Neural crest cell (in vitro differentiated cells): ENCODE results near the gene OR51G2. TPM values are rescaled to one million over a fixed set of nuclear protein-coding genes. Genes with fewer than 3 reads are reported as not detected.
"Not testable (repeated sequence)": the region's sequence is repeated elsewhere in the genome, so short reads cannot be mapped to it uniquely, and the experiment has no call there.

ENCODE experiments used
- DNase-seq: peaks from one replicate; pipeline ENCODE4 v3.0.0; 2021; ENCODE audit warnings: low read depth, mixed read lengths, low spot score
- H3K27ac Mint-ChIP-seq: one replicate; pipeline ENCODE4 v1.8.0; 2021; ENCODE audit warnings: mild to moderate bottlenecking, mixed read lengths; ENCODE audit not compliant: unreplicated experiment
- H3K27me3 Mint-ChIP-seq: 2 replicates; pipeline ENCODE4 v1.8.0; 2021; ENCODE audit warnings: low read depth, mild to moderate bottlenecking, mixed read lengths
- H3K36me3 Mint-ChIP-seq: 2 replicates; pipeline ENCODE4 v1.8.0; 2021; ENCODE audit warnings: low read depth, mild to moderate bottlenecking, mixed read lengths
- H3K4me1 Mint-ChIP-seq: 2 replicates; pipeline ENCODE4 v1.8.0; 2021; ENCODE audit warnings: mixed read lengths
- H3K4me3 Mint-ChIP-seq: one replicate; pipeline ENCODE4 v1.8.0; 2021; ENCODE audit warnings: mild to moderate bottlenecking, mixed read lengths
- H3K9me3 Mint-ChIP-seq: 2 replicates; pipeline ENCODE4 v1.8.0; 2021; ENCODE audit warnings: mixed read lengths
- long read RNA-seq: library from polyadenylated mRNA; unstranded; transcript quantifications from one replicate; pipeline ENCODE4 v2.0.0, GENCODE V29; 2020
- total RNA-seq: library from RNA; stranded (reverse); gene quantifications from 2 replicates; pipeline ENCODE4 v1.2.1, GENCODE V29; 2021
- TF ChIP-seq, protein P1 (sequence below): fragments of 200-600 bp; sonication (generic); conservative IDR thresholded peaks from 2 replicates; pipeline ENCODE4 v1.5.0; 2021; ENCODE audit warnings: antibody characterized with exemption, mild to moderate bottlenecking

OR51G2 gene, protein sequence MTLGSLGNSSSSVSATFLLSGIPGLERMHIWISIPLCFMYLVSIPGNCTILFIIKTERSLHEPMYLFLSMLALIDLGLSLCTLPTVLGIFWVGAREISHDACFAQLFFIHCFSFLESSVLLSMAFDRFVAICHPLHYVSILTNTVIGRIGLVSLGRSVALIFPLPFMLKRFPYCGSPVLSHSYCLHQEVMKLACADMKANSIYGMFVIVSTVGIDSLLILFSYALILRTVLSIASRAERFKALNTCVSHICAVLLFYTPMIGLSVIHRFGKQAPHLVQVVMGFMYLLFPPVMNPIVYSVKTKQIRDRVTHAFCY
- total RNA-seq: not detected in 2 replicates
- long read RNA-seq: 0 reads

DNA sequence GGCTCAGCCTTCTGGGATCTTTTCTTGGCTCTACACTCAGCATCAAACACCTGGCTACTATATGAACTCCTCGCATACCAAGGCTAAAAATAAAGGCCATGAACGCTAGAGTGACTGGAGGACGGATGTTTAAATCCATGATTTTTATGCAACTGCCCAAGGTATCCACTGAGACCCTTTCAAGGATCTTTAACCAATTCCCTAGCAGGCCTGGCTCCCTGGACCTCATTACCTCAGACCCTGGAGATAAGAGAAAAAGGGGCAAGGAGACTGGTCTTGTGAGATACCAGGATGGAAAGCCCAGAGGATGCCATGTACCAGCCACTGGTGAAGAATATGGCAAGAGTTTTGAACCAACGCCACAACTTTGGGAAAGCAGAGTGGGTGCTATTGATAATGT, at the start of gene OR51G2:
Gene OR51G2 (minus strand): TSS at position 101 of the 400 bp plus-strand sequence. CDS start 3,687 bp downstream, outside the sequence.
- Mint-ChIP-seq H3K4me3 (no peak within 1 kb of the TSS), H3K27ac (no peak within 1 kb of the TSS), H3K36me3 (no peaks in the 10 kb centered on the region), H3K27me3 (peaks cover 10% of the 10 kb centered on the region), H3K4me1 (no peaks in the 10 kb centered on the region), H3K9me3 (no peaks in the 10 kb centered on the region)
- DNase-seq: no peak
- TF ChIP-seq, protein P1, sequence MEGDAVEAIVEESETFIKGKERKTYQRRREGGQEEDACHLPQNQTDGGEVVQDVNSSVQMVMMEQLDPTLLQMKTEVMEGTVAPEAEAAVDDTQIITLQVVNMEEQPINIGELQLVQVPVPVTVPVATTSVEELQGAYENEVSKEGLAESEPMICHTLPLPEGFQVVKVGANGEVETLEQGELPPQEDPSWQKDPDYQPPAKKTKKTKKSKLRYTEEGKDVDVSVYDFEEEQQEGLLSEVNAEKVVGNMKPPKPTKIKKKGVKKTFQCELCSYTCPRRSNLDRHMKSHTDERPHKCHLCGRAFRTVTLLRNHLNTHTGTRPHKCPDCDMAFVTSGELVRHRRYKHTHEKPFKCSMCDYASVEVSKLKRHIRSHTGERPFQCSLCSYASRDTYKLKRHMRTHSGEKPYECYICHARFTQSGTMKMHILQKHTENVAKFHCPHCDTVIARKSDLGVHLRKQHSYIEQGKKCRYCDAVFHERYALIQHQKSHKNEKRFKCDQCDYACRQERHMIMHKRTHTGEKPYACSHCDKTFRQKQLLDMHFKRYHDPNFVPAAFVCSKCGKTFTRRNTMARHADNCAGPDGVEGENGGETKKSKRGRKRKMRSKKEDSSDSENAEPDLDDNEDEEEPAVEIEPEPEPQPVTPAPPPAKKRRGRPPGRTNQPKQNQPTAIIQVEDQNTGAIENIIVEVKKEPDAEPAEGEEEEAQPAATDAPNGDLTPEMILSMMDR: no peak

DNA sequence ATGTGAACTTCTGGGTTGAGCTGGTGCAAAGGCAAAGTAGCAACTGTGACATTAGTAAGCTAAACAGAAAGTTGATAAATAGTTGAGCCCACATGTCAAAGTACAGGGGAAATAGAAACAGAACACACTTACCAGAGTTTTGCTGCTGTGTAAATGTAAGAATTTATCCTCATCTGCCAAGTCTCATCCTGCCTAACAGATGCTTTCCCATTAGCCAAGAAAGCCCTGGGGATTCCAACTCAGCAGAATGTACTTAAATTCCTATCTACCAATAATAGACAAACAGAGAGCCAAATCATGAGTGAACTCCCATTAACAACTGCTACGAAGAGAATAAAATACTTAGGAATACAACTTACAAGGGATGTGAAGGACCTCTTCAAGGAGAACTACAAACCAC, 43.7 kb upstream of the OR51G2 start:
- no peak overlapping the region for H3K27ac Mint-ChIP-seq

DNA sequence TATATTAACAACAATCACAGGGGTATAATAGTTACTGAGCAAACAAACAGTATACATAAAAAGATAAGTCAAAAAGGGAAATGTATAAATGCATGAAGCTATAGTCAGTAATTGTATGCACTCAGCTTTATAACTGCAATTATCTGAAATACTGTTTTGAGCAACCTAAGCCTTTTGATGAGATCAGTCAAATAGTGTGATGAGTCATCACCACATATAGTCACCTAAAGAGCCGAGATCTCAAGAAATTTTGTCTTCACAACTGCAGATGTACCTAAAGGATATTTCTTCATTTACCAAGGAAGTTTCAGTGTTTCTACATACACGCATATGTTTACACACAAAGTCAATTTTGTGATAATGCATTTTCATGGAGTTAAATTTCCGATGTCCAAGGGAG, 41.7 kb upstream of the OR51G2 start:
- Mint-ChIP-seq H3K36me3 (no peaks in the 10 kb centered on the region), H3K4me1 (no peaks in the 10 kb centered on the region), H3K4me3 (no peak overlapping the region), H3K27ac (no peak overlapping the region), H3K9me3 (peaks cover 4% of the 10 kb centered on the region), H3K27me3 (peaks cover 10% of the 10 kb centered on the region)
- DNase-seq: no peak
- TF ChIP-seq, protein P1: no peak

More for the DNA sequence above, 43.7 kb upstream of the OR51G2 start:
- Mint-ChIP-seq H3K4me1 (no peaks in the 10 kb centered on the region), H3K4me3 (no peak overlapping the region), H3K27me3 (peaks cover 4% of the 10 kb centered on the region), H3K36me3 (no peaks in the 10 kb centered on the region), H3K9me3 (peaks cover 4% of the 10 kb centered on the region)
- TF ChIP-seq, protein P1: no peak
- no peak for DNase-seq

DNA sequence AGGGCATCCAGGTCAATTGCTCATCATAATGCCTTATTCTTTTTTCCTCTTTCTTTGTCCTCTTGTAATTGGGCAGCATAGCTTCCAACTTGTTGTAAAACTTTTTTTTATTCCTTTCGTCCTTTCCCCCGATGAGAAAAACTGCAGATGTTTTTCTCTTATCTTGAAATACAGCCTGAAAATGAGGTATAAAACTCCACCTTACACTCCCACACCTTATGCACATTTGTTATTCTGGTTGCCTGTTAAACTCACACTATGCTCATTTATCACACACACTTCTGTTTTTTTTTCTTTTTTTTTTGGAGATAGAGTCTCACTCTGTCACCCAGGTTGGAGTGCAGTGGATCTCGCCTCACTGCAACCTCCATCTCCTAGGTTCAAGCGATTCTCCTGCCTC, 38.2 kb upstream of the OR51G2 start:
- no peak overlapping the region for H3K4me3 Mint-ChIP-seq
- H3K4me1 Mint-ChIP-seq: no peaks in the 10 kb centered on the region
- H3K27me3 Mint-ChIP-seq: peaks cover 18% of the 10 kb centered on the region
- H3K27ac Mint-ChIP-seq: no peak overlapping the region
- no peak for DNase-seq
- TF ChIP-seq, protein P1: no peak
- no peaks in the 10 kb centered on the region for H3K36me3 Mint-ChIP-seq
- H3K9me3 Mint-ChIP-seq: no peaks in the 10 kb centered on the region

DNA sequence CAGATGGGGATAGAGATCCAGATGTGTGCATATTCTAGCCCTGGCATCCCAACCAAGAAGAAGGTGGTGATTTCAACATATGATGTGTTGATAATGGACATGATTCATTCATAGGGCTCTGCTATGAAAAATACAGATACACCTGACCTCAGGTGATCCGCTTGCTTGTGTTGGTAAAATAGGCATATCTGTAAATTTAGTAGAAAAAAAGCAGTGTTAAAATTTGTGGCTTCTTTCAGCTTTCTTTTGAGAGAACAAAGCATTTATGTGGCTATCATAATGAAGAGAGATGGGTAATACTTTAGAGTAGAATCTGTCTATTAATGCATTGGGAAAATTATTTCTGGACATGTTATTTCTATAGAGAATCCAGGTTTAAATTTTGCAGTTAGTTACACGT, 36.5 kb upstream of the OR51G2 start, which contains the start of gene OR51A2:
Gene OR51A2 (minus strand): TSS at position 101 of the 400 bp plus-strand sequence. CDS start 0 bp downstream, at position 101.
- H3K4me1 Mint-ChIP-seq: not testable (repeated sequence)
- peaks cover 24% of the 10 kb centered on the region for H3K27me3 Mint-ChIP-seq

DNA sequence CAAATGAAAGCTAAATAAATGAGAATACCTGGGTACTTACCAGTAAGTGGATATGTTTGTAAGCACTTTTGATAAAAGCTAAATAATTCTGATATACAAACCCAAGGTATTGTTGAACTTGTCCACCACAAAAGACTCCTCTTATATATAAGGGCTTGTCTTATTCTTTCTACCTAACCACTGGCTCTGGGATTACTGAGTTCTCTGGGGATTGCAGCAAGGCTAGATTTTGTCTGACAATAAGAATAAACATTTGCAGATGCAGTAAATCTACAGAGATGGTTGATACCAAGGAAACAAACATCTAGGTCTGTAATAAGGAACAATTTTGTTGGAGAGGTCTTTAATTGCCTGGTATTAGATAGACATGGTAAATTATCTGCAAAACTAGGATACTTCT, 28.4 kb upstream of the OR51G2 start, which contains the start of gene OR51A4:
Gene OR51A4 (minus strand): TSS at position 101 of the 400 bp plus-strand sequence. CDS start 505 bp downstream, outside the sequence.
- H3K9me3 Mint-ChIP-seq: no peaks in the 10 kb centered on the region
- no peaks in the 10 kb centered on the region for H3K4me1 Mint-ChIP-seq
- no peak within 1 kb of the TSS for H3K4me3 Mint-ChIP-seq
- DNase-seq: no peak
- H3K27me3 Mint-ChIP-seq: peaks cover 34% of the 10 kb centered on the region
- H3K27ac Mint-ChIP-seq: no peak within 1 kb of the TSS
- no peaks in the 10 kb centered on the region for H3K36me3 Mint-ChIP-seq
- TF ChIP-seq, protein P1: no peak

More for the DNA sequence above, 36.5 kb upstream of the OR51G2 start, which contains the start of gene OR51A2:
- not testable (repeated sequence) for H3K4me3 Mint-ChIP-seq, DNase-seq, H3K9me3 Mint-ChIP-seq, H3K27ac Mint-ChIP-seq, H3K36me3 Mint-ChIP-seq
